HG03442 (cell line): ENCODE measurements around the gene GARIN5B.
"Not testable (repeated sequence)": the region's sequence is repeated elsewhere in the genome, so short reads cannot be mapped to it uniquely, and the experiment has no call there.

Experiments used
- ATAC-seq: cut with Tn5 transposase; IDR thresholded peaks from one replicate; pipeline ENCODE4 v1.9.1; 2021; ENCODE audit warnings: mild to moderate bottlenecking, moderate library complexity; ENCODE audit not compliant: unreplicated experiment

Gene GARIN5B

GRCh38 chr19:55362990-55363716 is at the start of gene GARIN5B:
GARIN5B (minus strand) TSS chr19:55363260; CDS start chr19:55363066, 194 bp downstream.
- ATAC-seq: no peak

DNA sequence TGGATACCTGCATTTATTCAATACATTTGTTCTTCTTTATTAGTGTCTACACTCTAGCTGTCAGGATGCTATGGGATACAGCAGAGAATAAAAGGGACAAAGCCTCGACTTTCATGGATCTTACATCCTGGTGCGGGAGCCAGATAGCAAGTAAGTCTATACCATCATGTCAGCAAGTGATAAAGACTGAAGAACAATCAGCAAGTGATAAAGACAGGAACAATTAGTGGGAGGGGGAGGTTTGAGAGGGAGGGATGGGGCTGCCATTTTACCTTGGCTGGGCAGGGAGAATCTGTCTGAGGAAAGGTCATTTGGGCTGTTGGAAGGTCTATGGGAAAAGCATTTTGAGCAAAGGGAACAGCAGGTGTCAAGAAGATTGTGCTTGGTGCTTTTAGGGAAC is 47.1 kb upstream of the GARIN5B start:
- no peak for ATAC-seq

DNA sequence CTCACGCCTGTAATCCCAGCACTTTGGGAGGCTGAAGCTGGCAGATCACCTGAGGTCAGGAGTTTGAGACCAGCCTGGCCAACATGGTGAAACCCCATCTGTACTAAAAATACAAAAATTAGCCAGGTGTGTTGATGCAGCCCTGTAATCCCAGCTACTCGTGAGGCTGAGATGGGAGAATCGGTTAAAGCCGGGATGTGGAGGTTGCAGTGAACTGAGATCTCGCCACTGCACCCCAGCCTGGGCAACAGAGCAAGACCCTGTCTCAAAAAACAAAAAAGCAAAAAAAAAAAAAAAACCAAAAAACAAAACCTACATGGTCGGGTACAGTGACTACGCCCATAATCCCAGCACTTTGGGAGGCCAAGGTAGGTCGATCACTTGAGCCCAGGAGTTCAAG is 46.1 kb upstream of the GARIN5B start:
- ATAC-seq: not testable (repeated sequence)

- ATAC-seq: no peak
Observed at GRCh38 chr19:55408533-55408872, 45.4 kb upstream of the GARIN5B start.

DNA sequence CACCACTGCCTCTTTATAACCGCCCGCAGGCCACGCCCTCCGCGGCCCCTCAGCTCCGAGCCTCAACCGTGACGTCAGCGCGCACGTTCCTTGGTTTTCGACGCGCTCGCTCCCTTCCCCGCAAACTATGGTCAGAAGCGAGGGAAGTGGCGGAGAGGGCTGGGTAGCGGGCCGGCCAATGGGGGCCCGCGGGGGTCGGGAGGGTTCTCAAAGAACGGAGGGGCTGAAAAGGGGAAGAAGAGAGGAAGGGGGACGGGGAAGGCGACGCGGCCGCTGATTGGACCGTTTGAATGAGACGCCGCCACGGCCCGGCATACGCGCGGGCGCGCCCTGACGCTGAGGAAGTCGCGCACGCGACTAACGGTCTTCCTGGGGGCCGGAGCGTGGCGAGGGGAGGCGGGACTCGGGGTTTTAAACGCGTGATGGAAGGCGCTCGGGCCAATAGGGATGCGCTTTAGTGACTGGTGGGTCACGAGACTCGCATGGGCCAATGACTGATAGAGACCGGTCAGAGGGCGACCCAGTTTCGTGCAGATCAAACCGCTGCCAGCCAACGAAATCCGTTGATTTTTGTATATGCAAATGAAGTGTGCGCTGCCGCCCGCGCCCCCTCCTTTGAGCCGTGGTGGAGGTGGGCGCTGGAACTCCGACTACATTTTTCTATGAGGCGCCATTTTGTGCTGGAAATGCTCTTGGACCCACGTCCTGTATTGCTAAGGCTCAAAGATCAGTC is 44.9 kb upstream of the GARIN5B start:
- ATAC-seq: peak; percentile 76

GRCh38 chr19:55407550-55407799 is 44.4 kb upstream of the GARIN5B start, which contains the start of gene UBE2S:
UBE2S (minus strand) TSS chr19:55407788; CDS start chr19:55407589, 199 bp downstream.
- peak; percentile 63 for ATAC-seq

- no peak for ATAC-seq
Observed at GRCh38 chr19:55406826-55407549, 43.9 kb upstream of the GARIN5B start.

DNA sequence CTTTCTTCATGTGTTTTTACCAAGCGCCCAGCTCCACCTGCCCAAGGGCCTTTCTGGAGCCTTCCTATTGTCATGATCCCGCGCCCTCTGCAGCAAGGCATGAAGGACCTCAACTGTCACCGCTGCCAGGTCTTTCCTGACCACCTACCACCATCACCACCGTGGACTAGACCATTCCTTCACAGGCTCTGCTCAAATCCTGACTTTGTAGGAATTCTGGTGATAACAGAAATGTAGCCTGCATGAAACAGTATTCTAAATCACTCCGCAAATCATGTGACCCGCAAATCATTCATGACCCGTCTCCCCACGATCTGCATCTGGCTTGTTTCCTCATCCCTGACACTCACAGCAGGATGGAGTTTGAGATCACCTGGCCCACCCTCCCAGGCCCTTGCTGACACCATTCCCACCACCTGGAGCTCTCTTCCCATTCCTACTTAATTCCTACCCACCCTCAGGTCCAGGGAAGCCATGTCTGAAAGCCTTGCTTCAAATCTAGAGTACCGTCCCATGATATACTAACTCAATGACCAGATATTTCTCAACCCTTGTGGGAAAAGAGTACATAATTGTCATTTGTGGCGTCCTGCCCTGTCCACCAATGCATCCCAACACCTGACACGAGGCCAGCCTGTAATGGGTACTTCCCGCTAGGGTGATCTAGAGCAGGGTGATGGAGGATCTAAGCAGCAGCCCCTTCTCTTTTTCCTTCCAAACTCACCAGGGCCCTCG is 43.2 kb upstream of the GARIN5B start:
- ATAC-seq: no peak

DNA sequence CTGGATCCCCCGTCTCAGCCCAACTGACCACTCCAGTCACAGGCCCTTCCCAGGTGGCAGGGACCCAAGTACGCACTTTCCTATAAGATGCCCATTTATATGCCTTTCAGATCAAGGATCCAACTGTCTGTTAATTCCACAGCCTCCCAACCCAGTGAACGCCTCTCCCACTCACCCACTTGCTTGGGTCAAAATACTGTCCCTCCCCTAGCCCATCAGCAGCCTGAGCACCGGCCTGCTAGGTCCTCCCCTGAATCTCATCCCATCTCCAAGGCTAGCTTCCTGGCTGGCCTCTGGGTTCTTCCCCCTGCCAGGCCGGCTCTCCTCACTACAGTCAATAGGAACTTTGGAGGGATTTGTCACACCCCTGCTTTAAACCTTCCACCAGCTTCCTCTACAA is 42.6 kb upstream of the GARIN5B start:
- no peak for ATAC-seq

- ATAC-seq: no peak
Observed at GRCh38 chr19:55402509-55402908, 39.4 kb upstream of the GARIN5B start.

- not testable (repeated sequence) for ATAC-seq
Observed at GRCh38 chr19:55401390-55401789, 38.3 kb upstream of the GARIN5B start.

DNA sequence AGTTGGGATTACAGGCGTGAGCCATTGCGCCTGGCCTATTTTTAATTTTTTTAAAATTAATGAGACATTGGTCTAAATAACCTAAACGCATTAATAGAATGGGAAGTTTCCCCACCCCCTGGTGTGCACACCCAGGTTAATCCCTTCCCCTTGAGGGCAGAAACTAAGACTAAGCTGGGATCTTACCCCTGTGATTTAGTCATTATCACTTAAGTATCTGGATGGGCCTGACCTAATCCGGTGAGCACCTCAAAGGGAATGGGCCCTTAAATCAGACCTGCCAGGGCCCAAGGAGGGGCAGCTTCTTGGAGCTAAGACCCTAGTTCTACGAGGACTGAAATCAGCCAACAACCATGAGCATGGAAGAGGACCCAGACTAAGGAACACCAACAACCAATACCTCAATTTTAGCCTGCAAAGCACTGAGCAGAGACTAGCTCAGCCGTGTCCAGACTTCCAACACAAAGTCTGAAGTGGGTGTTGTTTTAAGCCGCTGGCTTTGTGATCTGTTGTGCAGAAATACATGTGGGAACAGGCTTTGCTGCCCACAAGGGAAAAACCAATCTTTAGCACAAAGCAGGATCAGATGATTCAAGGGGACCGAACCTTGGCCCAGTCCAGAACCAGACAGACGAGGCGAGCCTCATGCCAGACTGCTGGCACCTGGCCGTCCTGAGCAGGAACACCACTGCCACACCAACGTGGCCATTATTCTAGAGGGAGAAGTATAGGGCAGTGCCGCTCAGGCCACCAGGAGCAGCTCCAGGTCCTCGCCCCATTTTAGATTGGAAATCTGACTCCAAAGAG is 37.4 kb upstream of the GARIN5B start:
- ATAC-seq: no peak

DNA sequence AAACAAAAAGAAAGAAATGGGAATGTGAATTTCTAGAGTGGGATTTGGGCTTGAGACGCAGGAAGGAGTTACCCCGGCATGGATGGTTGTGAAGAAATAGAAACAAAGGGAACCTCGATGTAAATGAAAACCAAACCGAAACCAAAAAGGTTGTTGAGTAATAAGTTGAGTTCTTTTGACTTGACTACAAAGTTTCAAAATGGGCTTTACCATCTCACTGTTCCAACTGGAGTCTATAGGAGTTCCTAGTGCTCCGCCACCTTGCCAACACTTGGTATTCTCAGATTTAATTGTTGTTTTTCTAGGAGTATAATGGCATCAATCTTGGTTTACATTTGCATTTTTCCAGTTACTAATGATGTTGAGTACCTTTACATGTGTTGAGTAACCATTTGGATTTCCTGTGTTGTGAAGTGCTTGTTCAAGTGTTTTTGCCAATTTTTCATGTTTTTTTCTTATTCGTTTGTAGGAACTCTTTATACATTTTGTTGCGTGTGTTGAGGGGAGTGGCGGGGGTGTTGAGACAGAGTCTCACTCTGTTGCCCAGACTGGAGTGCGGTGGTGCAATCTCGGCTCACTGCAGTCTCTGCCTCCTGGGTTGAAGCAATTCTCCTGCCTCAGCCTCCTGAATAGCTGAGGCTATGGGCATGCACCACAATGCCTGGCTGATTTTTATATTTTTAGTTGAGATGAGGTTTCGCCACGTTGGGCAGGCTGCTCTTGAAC is 35.3 kb upstream of the GARIN5B start:
- no peak for ATAC-seq

DNA sequence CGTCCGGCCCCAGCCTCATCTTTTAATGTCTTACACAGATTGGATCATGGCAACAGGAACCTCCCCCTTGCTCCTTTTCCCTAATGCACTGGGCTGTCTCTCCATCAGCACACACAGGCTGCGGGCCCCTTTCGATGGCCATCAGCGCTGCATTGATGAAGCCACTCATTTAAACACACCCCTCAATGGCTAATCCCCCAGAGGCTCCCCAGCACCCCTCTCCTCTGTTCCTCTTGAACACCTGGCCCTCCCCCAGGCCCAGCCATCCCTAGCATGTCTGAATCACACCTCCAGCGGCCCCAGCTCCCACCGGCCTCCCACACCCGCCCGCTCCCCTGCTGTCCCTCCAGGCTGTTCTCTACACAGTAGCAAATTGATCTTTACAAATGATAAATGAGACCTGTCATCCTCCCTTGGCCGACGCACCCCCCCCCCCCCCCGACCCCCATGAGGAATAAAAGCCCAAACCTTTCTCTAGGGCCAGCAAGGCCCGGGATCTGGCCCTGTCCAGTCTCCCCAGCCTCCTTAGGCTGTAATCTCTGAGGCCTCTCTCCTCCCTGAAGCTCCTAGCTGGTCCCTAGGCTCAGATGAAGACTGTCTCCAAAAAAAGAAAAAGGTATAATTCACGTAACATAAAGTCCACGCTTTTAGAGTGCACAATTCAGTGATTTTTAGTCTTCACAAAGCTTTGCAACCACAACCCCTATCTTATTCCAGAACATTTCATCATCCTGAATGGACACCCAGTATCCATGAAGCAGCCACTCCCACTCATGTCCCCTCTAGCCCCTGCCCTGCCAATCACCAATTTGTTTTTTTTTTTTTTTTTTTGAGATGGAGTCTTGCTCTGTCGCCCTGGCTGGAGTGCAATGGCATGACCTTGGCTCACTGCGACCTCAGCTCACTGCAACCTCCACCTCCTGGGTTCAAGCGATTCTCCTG is 30.0 kb upstream of the GARIN5B start:
- no peak for ATAC-seq

DNA sequence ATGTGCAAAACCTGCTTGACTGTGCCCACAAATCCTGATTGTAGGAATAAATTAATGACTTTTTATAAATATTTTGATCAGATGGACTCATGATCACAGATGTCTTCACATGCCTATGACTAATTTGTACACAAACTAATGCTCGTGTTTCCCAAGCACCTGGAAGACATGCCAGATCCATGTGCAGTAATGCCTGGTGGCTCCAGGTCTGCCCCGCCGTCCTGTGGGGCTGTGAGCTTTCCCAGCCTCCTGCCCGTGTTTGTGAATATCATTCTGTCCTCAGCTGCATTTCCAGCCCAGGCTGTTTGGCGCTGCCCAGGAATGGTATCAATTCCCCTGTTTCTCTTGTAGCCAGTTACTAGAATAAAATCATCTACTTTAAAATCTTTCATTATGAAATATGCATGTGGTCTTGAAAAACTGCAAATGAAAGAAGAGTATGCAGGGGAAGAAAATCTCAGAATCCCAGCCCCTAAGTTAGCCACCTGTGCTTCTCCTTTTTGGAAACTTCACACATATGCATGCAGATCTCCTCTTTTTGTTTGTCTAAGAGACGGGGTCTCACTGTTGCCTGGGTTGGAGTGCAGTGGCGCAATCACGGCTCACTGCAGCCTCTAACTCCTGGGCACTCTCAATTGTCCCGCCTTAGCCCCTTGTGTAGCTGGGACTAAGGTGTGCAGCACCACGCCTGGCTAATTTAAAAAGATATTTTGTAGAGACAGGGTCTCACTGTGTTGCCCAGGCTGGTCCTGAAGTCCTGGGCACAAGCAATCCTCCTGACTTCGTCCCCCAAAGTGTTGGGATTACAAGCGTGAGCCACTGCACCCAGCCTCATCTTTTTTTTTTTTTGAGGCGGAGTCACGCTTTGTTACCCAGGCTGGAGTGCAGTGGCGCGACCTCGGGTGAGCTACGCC is 28.9 kb upstream of the GARIN5B start:
- ATAC-seq: no peak

DNA sequence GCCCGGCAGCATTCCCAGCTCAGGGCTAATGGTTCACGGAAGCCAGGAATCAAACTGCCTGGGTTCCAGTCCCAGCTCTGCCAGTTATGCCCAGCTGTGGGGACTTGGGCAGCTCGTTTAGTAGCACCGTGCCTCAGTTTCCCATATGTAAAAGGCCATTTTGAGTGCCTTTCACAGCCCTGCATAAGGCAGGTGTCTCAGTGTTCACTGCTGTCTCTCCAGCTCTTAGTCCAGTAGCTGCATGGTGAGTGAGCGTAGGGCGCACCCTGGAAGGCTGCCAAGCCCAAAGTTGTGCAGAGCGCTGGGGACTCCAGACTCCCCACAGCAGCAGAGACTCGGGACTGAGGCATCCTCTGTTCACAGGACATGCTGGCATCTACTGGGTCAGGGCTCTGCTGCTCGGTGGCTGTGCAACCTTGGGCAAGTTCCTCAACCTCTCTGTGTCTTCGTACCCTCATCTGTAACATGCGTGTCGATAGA is 28.2 kb upstream of the GARIN5B start:
- no peak for ATAC-seq

GRCh38 chr19:55390461-55390880 is 27.4 kb upstream of the GARIN5B start:
- ATAC-seq: no peak
